Body of pancreas (tissue), 4 donors: ENCODE measurements around the gene DDHD1. TPM values are rescaled to one million over a fixed set of nuclear protein-coding genes. Genes with fewer than 3 reads are reported as not detected.

Experiments
- ATAC-seq: fragments of 150-250 bp; one replicate; pipeline ENCODE4 v1.9.1; 2016
- DNase-seq, 4 donors: peaks; one replicate each; pipeline ENCODE4 v3.0.0-alpha.2; 2019
- H3K27ac ChIP-seq, 4 donors: fragments of 200-600 bp; sonication (generic); 1 replicate in 3 of 4; 2 replicates in 1 of 4; pipeline versions ENCODE4 v1.5.1 to v1.6.1; 2016 to 2019; ENCODE audit warnings: mild to moderate bottlenecking in 1 of 4, mixed read lengths in 1 of 4, moderate library complexity in 1 of 4
- H3K27me3 ChIP-seq, 2 donors: fragments of 200-600 bp; sonication (generic); one replicate each; pipeline ENCODE4 v1.6.0; 2016; ENCODE audit warnings: mild to moderate bottlenecking in 1 of 2
- H3K36me3 ChIP-seq, 2 donors: fragments of 200-600 bp; sonication (generic); replicated peaks in 1 of 2; 2 replicates each; pipeline ENCODE4 v1.5.1; 2016; ENCODE audit warnings: low read depth in 2 of 2; ENCODE audit not compliant: insufficient read depth in 1 of 2
- H3K4me1 ChIP-seq: fragments of 200-600 bp; sonication (generic); one replicate; pipeline ENCODE4 v1.6.0; 2016
- H3K4me3 ChIP-seq, 2 donors: fragments of 200-600 bp; sonication (generic); 1 replicate in 1 of 2; 2 replicates in 1 of 2; pipeline ENCODE4 v1.5.1; 2016 to 2019
- H3K9me3 ChIP-seq, 3 donors: fragments of 200-600 bp; sonication (generic); 1 replicate in 2 of 3; 2 replicates in 1 of 3; pipeline ENCODE4 v1.5.1; 2016
- POLR2A ChIP-seq, 3 donors: fragments of 450-650 bp; IDR thresholded peaks; one replicate each; pipeline ENCODE4 v1.6.1; 2016; ENCODE audit warnings: antibody characterized with exemption in 3 of 3, mild to moderate bottlenecking in 2 of 3
- WGBS, 2 donors: methylation state at CpG; one replicate each; pipeline ENCODE4 v1.1.5; 2017; 5-methylcytosine and 5-hydroxymethylcytosine counted together
- intact Hi-C: fragments of 100-400 bp; cut with DNase I; formaldehyde crosslinking; loops from one replicate; pipeline ENCODE4 v1.15.1; 2023
- total RNA-seq, 2 donors: library from RNA; depleted of rRNA; stranded (reverse); fragments of >200 nt; gene quantifications; one replicate each; pipeline ENCODE4 v1.1.0, GENCODE V29; 2016
- TF ChIP-seq, protein P1 (sequence below), 7 experiments: fragments of 450-650 bp in 4 of 7; fragments of 200-600 bp in 3 of 7; sonication (generic) in 3 of 7; IDR thresholded peaks; one replicate each; pipeline ENCODE4 v1.5.1; 2016 to 2019; ENCODE audit warnings: antibody characterized with exemption in 7 of 7

The DDHD1 gene
- total RNA-seq, 2 donors from 2014 or later: 7.6 to 22.6 TPM

DNA sequence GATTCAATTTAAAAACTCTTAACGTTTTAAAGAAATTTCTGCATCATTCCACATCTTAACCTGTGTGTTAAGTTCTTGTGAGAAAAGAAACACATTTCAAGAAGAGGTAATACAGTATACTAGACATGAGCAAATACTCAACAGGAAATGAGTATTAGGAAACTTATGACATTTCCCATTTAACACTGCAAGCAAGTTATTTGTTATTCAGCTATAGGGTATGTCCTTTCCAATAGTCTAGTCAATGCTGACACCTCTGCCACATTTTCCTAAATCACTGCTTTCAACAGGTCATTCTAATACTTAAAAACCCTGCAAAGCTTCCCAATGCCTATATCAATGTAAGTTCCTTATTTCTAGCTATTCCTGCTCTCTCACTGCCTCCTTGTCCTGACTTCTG is 93.1 kb downstream of the DDHD1 start:
- TF ChIP-seq, protein P1, sequence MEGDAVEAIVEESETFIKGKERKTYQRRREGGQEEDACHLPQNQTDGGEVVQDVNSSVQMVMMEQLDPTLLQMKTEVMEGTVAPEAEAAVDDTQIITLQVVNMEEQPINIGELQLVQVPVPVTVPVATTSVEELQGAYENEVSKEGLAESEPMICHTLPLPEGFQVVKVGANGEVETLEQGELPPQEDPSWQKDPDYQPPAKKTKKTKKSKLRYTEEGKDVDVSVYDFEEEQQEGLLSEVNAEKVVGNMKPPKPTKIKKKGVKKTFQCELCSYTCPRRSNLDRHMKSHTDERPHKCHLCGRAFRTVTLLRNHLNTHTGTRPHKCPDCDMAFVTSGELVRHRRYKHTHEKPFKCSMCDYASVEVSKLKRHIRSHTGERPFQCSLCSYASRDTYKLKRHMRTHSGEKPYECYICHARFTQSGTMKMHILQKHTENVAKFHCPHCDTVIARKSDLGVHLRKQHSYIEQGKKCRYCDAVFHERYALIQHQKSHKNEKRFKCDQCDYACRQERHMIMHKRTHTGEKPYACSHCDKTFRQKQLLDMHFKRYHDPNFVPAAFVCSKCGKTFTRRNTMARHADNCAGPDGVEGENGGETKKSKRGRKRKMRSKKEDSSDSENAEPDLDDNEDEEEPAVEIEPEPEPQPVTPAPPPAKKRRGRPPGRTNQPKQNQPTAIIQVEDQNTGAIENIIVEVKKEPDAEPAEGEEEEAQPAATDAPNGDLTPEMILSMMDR (IDR thresholded peaks at IDR 0.05): no peak
- no peak for TF ChIP-seq POLR2A (IDR thresholded peaks at IDR 0.05)
- Histone ChIP-seq H3K4me1 (no peaks in the 10 kb centered on the region), H3K36me3 (no peaks in the 10 kb centered on the region), H3K27me3 (no peaks in the 10 kb centered on the region), H3K9me3 (no peaks in the 10 kb centered on the region), H3K27ac (no peak overlapping the region), H3K4me3 (no peak overlapping the region)
- 62 to 74% methylated on average over 1 of the region's 1 CpG for WGBS, 2 donors
- intact Hi-C loops: no loop called here
- no peak for DNase-seq
- ATAC-seq: no peak

DNA sequence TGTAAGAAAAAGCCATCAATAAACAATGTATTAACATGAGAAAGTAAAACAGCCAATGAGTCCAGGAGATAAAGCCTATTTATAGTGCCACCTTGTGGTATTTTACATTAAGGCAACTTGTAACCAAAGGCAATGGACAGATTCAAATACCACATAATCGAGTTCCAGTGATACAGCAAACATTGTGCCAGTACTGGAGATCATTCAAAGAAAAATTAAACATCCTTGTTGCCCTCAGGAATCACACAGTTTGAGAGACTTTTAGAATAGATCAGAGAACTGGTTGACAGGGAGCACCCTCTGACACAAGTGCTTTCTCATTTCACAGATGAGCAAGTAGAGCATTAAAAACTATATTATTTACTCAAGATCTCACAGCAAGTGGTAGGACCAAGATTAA is 98.1 kb downstream of the DDHD1 start:
- H3K36me3 ChIP-seq: no peaks in the 10 kb centered on the region
- WGBS, 2 donors: 0% methylated on average over 1 of the region's 1 CpG
- H3K4me3 ChIP-seq: no peak overlapping the region
- no peaks in the 10 kb centered on the region for H3K9me3 ChIP-seq
- peak; percentile 67 for ATAC-seq
- TF ChIP-seq, protein P1 (IDR thresholded peaks at IDR 0.05): peak; percentile 56 to 83 (median 72)
- TF ChIP-seq POLR2A (IDR thresholded peaks at IDR 0.05): no peak
- no peaks in the 10 kb centered on the region for H3K4me1 ChIP-seq
- no peak for DNase-seq
- H3K27me3 ChIP-seq: no peaks in the 10 kb centered on the region
- intact Hi-C loops: loop anchor here (10.0 kb wide), 1 partner anchor 230 kb away; no protein-coding TSS in a partner anchor
- H3K27ac ChIP-seq: no peak overlapping the region

DNA sequence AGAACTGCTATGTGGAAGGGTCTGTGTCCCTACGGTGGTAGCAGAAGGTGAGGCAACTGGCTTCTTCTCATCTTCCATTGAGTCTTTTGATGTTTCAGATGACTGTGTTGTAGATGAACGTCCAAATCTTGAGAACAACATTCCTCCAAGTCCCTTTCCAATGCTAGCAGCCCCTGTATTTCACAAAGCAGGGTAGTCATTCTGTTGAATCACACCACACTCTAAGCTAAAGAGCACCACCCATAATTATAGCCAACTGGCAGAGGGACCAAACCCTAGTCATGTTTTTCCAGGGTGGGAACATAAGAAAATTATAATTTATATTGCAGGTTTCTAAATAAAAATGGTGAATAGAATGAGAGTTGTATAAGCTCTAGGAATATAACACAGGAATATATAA is 98.7 kb downstream of the DDHD1 start:
- DNase-seq (no peak), ATAC-seq (no peak)
- H3K4me3 ChIP-seq: no peak overlapping the region
- H3K36me3 ChIP-seq: no peaks in the 10 kb centered on the region
- H3K27ac ChIP-seq: no peak overlapping the region
- no peaks in the 10 kb centered on the region for H3K4me1 ChIP-seq
- no peaks in the 10 kb centered on the region for H3K9me3 ChIP-seq
- H3K27me3 ChIP-seq: no peaks in the 10 kb centered on the region
- WGBS, 2 donors: 54 to 78% methylated on average over 2 of the region's 2 CpGs
- intact Hi-C loops: loop anchor here (10.0 kb wide), 1 partner anchor 230 kb away; no protein-coding TSS in a partner anchor
- no peak for TF ChIP-seq POLR2A (IDR thresholded peaks at IDR 0.05)
- TF ChIP-seq, protein P1 (IDR thresholded peaks at IDR 0.05): no peak

- Histone ChIP-seq H3K4me1 (no peaks in the 10 kb centered on the region), H3K27me3 (no peaks in the 10 kb centered on the region), H3K27ac (no peak overlapping the region), H3K9me3 (no peaks in the 10 kb centered on the region), H3K4me3 (no peak overlapping the region), H3K36me3 (no peaks in the 10 kb centered on the region)
- intact Hi-C loops: no loop called here
- 91 to 96% methylated on average over 2 of the region's 2 CpGs for WGBS, 2 donors
- ATAC-seq (no peak), DNase-seq (no peak)
- TF ChIP-seq POLR2A (IDR thresholded peaks at IDR 0.05): no peak
- TF ChIP-seq, protein P1 (IDR thresholded peaks at IDR 0.05): no peak
Observed at GRCh38 chr14:53048631-53049030, 104.5 kb downstream of the DDHD1 start.

DNA sequence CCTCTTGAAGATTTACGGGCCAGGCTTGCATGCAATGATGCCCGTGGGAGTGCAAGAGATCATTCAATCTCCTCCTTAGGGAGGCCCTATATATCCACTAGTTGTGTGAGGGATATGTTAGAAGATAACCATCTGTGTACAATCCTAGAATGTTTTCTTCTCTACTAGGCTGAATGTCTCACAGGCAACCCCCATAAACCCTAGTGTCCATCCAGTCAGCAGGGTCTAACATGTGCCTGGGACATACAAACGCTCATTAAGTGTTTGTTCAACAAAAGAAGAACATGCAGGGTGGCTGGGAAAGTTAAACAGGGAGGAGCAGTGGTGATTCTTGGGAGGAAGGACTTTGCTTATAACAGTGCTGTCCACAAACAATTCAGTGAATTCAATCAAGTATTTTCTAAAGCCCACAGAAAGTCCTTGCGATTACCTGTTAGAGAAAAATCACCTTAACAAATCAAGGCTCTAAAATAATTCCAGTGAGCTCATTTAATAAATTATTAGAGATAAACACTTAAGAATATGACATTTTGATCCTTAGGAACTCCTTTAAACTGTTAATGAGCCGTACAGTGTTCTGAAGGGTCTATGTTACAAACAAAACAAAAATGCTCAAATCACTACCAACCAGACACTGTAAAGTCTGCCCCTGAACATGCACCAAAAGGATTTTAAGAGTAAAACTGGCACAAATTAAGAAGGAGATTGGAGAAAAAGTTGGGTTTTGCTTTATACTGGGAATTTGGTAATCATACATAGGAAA is 105.6 kb downstream of the DDHD1 start:
- H3K27ac ChIP-seq: no peak overlapping the region
- no peak for TF ChIP-seq POLR2A (IDR thresholded peaks at IDR 0.05)
- TF ChIP-seq, protein P1 (IDR thresholded peaks at IDR 0.05): no peak
- no peak for ATAC-seq
- no peaks in the 10 kb centered on the region for H3K36me3 ChIP-seq
- H3K9me3 ChIP-seq: no peaks in the 10 kb centered on the region
- intact Hi-C loops: no loop called here
- DNase-seq: no peak
- H3K4me3 ChIP-seq: no peak overlapping the region
- WGBS, 2 donors: 84 to 96% methylated on average over 5 of the region's 5 CpGs
- H3K4me1 ChIP-seq: no peaks in the 10 kb centered on the region
- no peaks in the 10 kb centered on the region for H3K27me3 ChIP-seq
